ENCODE results near the gene FGF21.

Gene FGF21

GRCh38 chr19:48728911-48729664, 26.2 kb upstream of the FGF21 start (continued):
- TF ChIP-seq, protein P1, sequence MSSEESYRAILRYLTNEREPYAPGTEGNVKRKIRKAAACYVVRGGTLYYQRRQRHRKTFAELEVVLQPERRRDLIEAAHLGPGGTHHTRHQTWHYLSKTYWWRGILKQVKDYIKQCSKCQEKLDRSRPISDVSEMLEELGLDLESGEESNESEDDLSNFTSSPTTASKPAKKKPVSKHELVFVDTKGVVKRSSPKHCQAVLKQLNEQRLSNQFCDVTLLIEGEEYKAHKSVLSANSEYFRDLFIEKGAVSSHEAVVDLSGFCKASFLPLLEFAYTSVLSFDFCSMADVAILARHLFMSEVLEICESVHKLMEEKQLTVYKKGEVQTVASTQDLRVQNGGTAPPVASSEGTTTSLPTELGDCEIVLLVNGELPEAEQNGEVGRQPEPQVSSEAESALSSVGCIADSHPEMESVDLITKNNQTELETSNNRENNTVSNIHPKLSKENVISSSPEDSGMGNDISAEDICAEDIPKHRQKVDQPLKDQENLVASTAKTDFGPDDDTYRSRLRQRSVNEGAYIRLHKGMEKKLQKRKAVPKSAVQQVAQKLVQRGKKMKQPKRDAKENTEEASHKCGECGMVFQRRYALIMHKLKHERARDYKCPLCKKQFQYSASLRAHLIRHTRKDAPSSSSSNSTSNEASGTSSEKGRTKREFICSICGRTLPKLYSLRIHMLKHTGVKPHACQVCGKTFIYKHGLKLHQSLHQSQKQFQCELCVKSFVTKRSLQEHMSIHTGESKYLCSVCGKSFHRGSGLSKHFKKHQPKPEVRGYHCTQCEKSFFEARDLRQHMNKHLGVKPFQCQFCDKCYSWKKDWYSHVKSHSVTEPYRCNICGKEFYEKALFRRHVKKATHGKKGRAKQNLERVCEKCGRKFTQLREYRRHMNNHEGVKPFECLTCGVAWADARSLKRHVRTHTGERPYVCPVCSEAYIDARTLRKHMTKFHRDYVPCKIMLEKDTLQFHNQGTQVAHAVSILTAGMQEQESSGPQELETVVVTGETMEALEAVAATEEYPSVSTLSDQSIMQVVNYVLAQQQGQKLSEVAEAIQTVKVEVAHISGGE (tag by site-specific recombination; conservative IDR thresholded peaks at IDR 0.05; ENCODE audit: low read depth) = no peak
- TF ChIP-seq, protein P2, sequence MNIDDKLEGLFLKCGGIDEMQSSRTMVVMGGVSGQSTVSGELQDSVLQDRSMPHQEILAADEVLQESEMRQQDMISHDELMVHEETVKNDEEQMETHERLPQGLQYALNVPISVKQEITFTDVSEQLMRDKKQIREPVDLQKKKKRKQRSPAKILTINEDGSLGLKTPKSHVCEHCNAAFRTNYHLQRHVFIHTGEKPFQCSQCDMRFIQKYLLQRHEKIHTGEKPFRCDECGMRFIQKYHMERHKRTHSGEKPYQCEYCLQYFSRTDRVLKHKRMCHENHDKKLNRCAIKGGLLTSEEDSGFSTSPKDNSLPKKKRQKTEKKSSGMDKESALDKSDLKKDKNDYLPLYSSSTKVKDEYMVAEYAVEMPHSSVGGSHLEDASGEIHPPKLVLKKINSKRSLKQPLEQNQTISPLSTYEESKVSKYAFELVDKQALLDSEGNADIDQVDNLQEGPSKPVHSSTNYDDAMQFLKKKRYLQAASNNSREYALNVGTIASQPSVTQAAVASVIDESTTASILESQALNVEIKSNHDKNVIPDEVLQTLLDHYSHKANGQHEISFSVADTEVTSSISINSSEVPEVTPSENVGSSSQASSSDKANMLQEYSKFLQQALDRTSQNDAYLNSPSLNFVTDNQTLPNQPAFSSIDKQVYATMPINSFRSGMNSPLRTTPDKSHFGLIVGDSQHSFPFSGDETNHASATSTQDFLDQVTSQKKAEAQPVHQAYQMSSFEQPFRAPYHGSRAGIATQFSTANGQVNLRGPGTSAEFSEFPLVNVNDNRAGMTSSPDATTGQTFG (tag by site-specific recombination; IDR thresholded peaks at IDR 0.05; ENCODE audit: borderline replicate concordance) = no peak
- TF ChIP-seq BCL11B (tag by site-specific recombination; IDR thresholded peaks at IDR 0.05; ENCODE audit: low read depth) (no peak), ZNF521 (tag by site-specific recombination; IDR thresholded peaks at IDR 0.05) (no peak), SP2 (tag by site-specific recombination; IDR thresholded peaks at IDR 0.05) (no peak), ZNF747 (tag by site-specific recombination; IDR thresholded peaks at IDR 0.05) (no peak), ZNF416 (tag by site-specific recombination; IDR thresholded peaks at IDR 0.05) (no peak), ZNF530 (tag by site-specific recombination; IDR thresholded peaks at IDR 0.05; ENCODE audit: low read depth) (no peak), SCRT2 (tag by site-specific recombination; IDR thresholded peaks at IDR 0.05) (no peak), ZNF843 (tag by site-specific recombination; IDR thresholded peaks at IDR 0.05) (no peak), ZNF202 (tag by site-specific recombination; IDR thresholded peaks at IDR 0.05; ENCODE audit: borderline replicate concordance) (no peak), ZNF24 (tag by site-specific recombination; IDR thresholded peaks at IDR 0.05) (no peak)

- Histone ChIP-seq H3K36me3 (ENCODE audit: control insufficient read depth in 2 of 2, insufficient read depth in 1 of 2, low read length in 2 of 2) (no peaks in the 10 kb centered on the region), H3K9me3 (ENCODE audit: control insufficient read depth, insufficient read depth, low read depth, low read length) (no peaks in the 10 kb centered on the region), H3K4me1 (ENCODE audit: control insufficient read depth, insufficient read depth, low read length) (no peaks in the 10 kb centered on the region), H3K27ac (ENCODE audit: extremely low read depth, low read depth, low read length) (no peak overlapping the region), H3K4me3 (ENCODE audit: low read depth, low read length) (no peak overlapping the region)
- TF ChIP-seq PRDM6 (tag by site-specific recombination; IDR thresholded peaks at IDR 0.05) (no peak), SALL2 (tag by site-specific recombination; IDR thresholded peaks at IDR 0.05; ENCODE audit: borderline replicate concordance) (no peak)
- TF ChIP-seq, protein P3, sequence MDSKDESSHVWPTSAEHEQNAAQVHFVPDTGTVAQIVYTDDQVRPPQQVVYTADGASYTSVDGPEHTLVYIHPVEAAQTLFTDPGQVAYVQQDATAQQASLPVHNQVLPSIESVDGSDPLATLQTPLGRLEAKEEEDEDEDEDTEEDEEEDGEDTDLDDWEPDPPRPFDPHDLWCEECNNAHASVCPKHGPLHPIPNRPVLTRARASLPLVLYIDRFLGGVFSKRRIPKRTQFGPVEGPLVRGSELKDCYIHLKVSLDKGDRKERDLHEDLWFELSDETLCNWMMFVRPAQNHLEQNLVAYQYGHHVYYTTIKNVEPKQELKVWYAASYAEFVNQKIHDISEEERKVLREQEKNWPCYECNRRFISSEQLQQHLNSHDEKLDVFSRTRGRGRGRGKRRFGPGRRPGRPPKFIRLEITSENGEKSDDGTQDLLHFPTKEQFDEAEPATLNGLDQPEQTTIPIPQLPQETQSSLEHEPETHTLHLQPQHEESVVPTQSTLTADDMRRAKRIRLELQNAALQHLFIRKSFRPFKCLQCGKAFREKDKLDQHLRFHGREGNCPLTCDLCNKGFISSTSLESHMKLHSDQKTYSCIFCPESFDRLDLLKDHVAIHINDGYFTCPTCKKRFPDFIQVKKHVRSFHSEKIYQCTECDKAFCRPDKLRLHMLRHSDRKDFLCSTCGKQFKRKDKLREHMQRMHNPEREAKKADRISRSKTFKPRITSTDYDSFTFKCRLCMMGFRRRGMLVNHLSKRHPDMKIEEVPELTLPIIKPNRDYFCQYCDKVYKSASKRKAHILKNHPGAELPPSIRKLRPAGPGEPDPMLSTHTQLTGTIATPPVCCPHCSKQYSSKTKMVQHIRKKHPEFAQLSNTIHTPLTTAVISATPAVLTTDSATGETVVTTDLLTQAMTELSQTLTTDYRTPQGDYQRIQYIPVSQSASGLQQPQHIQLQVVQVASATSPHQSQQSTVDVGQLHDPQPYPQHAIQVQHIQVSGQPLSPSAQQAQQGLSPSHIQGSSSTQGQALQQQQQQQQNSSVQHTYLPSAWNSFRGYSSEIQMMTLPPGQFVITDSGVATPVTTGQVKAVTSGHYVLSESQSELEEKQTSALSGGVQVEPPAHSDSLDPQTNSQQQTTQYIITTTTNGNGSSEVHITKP (tag by site-specific recombination; IDR thresholded peaks at IDR 0.05) = peak; percentile 87
- TF ChIP-seq, protein P4, sequence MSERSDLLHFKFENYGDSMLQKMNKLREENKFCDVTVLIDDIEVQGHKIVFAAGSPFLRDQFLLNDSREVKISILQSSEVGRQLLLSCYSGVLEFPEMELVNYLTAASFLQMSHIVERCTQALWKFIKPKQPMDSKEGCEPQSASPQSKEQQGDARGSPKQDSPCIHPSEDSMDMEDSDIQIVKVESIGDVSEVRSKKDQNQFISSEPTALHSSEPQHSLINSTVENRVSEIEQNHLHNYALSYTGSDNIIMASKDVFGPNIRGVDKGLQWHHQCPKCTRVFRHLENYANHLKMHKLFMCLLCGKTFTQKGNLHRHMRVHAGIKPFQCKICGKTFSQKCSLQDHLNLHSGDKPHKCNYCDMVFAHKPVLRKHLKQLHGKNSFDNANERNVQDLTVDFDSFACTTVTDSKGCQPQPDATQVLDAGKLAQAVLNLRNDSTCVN (tag by site-specific recombination; optimal IDR thresholded peaks at IDR 0.05) = no peak
- ChIA-PET CTCF (no interaction called here), POLR2A (no interaction called here)
Measured at GRCh38 chr19:48731452-48731851, 23.9 kb upstream of the FGF21 start.
